Activated CD4-positive, alpha-beta T cell treated with anti-CD3 and anti-CD28 coated beads for 1 hour (primary cell): ENCODE results near the gene PEX1.
A peak's percentile ranks its signal among the peaks of the same experiment; 100 is the strongest.
"Not testable (repeated sequence)": the region's sequence is repeated elsewhere in the genome, so short reads cannot be mapped to it uniquely, and the experiment has no call there.

Experiments used
- DNase-seq: peaks from one replicate; pipeline ENCODE4 v3.0.0-alpha.2; 2020

The PEX1 gene

GRCh38 chr7:92528188-92528957 is at the start of gene PEX1, which contains the start of gene RBM48:
Gene PEX1 (minus strand): TSS chr7:92528520. CDS start chr7:92528435, 85 bp downstream.
Gene RBM48 (plus strand): TSS chr7:92528795. CDS start chr7:92528814, 19 bp downstream.
- DNase-seq = peak; percentile 93

- no peak for DNase-seq
Measured at GRCh38 chr7:92576296-92576695, 48.0 kb upstream of the PEX1 start.

GRCh38 chr7:92569137-92569536 is 40.8 kb upstream of the PEX1 start:
- no peak for DNase-seq

GRCh38 chr7:92567460-92567859 is 39.1 kb upstream of the PEX1 start:
- DNase-seq = no peak

- no peak for DNase-seq
Measured at GRCh38 chr7:92563345-92563744, 35.0 kb upstream of the PEX1 start.

- no peak for DNase-seq
Measured at GRCh38 chr7:92560602-92561001, 32.3 kb upstream of the PEX1 start.

- no peak for DNase-seq
Measured at GRCh38 chr7:92557808-92558362, 29.6 kb upstream of the PEX1 start.

- DNase-seq = no peak
Measured at GRCh38 chr7:92557249-92557648, 28.9 kb upstream of the PEX1 start.

- DNase-seq = no peak
Measured at GRCh38 chr7:92550194-92550593, 21.9 kb upstream of the PEX1 start.

- DNase-seq = no peak
Measured at GRCh38 chr7:92547579-92547978, 19.3 kb upstream of the PEX1 start.

- no peak for DNase-seq
Measured at GRCh38 chr7:92546856-92547497, 18.7 kb upstream of the PEX1 start.

- DNase-seq = not testable (repeated sequence)
Measured at GRCh38 chr7:92545116-92545515, 16.8 kb upstream of the PEX1 start.

- DNase-seq = not testable (repeated sequence)
Measured at GRCh38 chr7:92543542-92543941, 15.2 kb upstream of the PEX1 start.

- DNase-seq = no peak
Measured at GRCh38 chr7:92534572-92534971, 6.3 kb upstream of the PEX1 start.

GRCh38 chr7:92528958-92529264 is 591 bp upstream of the PEX1 start:
- DNase-seq = no peak

- peak; percentile 28 for DNase-seq
Measured at GRCh38 chr7:92527300-92528187, 776 bp downstream of the PEX1 start.

- no peak for DNase-seq
Measured at GRCh38 chr7:92523110-92523509, 5.2 kb downstream of the PEX1 start.

- no peak for DNase-seq
Measured at GRCh38 chr7:92520024-92520423, 8.3 kb downstream of the PEX1 start.

- no peak for DNase-seq
Measured at GRCh38 chr7:92517631-92518030, 10.7 kb downstream of the PEX1 start.

GRCh38 chr7:92513167-92513902 is 15.0 kb downstream of the PEX1 start:
- DNase-seq = no peak

GRCh38 chr7:92508946-92509345 is 19.4 kb downstream of the PEX1 start:
- no peak for DNase-seq

GRCh38 chr7:92506363-92506762 is 22.0 kb downstream of the PEX1 start:
- no peak for DNase-seq

GRCh38 chr7:92504563-92504962 is 23.8 kb downstream of the PEX1 start:
- no peak for DNase-seq
